Natural killer cell (primary cell): ENCODE results near the gene COL23A1. TPM values are rescaled to one million over a fixed set of nuclear protein-coding genes. Genes with fewer than 3 reads are reported as not detected.

Experiments
- ATAC-seq, 3 donors: fragments of 150-1000 bp in 2 of 3; fragments of 200-7000 bp in 1 of 3; cut with Tn5 transposase; 1 replicate in 1 of 3; 2 replicates in 2 of 3; pipeline ENCODE4 v1.10.0; 2021; ENCODE audit warnings: mild to moderate bottlenecking in 2 of 3, moderate library complexity in 2 of 3
- DNase-seq, 2 donors: peaks; one replicate each; pipeline versions ENCODE4 v3.0.0 to v3.0.0-alpha.2; 2013 to 2021; ENCODE audit warnings: mixed read lengths in 1 of 2
- H3K27ac ChIP-seq: one replicate; pipeline ENCODE4 v1.5.1; 2013; ENCODE audit warnings: mild to moderate bottlenecking, low read length
- H3K27me3 ChIP-seq: one replicate; pipeline ENCODE4 v1.6.1; 2013; ENCODE audit warnings: low read length; ENCODE audit not compliant: control insufficient read depth, insufficient read depth
- H3K36me3 ChIP-seq: one replicate; pipeline ENCODE4 v1.6.1; 2013; ENCODE audit warnings: low read length; ENCODE audit not compliant: control insufficient read depth, insufficient read depth
- H3K4me1 ChIP-seq: one replicate; pipeline ENCODE4 v1.6.1; 2013; ENCODE audit warnings: low read length; ENCODE audit not compliant: control insufficient read depth, insufficient read depth
- H3K4me3 ChIP-seq: one replicate; pipeline ENCODE4 v1.5.1; 2013; ENCODE audit warnings: low read length
- H3K9me3 ChIP-seq: one replicate; pipeline ENCODE4 v1.6.1; 2013; ENCODE audit warnings: low read length; ENCODE audit not compliant: control insufficient read depth, insufficient read depth
- H3K27ac Mint-ChIP-seq, 2 donors: one replicate each; pipeline ENCODE4 v1.8.0; 2022; ENCODE audit warnings: mild to moderate bottlenecking in 2 of 2, mixed read lengths in 2 of 2, moderate library complexity in 1 of 2
- H3K27me3 Mint-ChIP-seq, 2 donors: one replicate each; pipeline ENCODE4 v1.8.0; 2022; ENCODE audit warnings: low read depth in 2 of 2, mixed read lengths in 2 of 2
- H3K36me3 Mint-ChIP-seq: one replicate; pipeline ENCODE4 v1.8.0; 2022; ENCODE audit warnings: mixed read lengths
- H3K4me1 Mint-ChIP-seq, 2 donors: one replicate each; pipeline ENCODE4 v1.8.0; 2022; ENCODE audit warnings: mixed read lengths in 2 of 2
- H3K4me3 Mint-ChIP-seq: one replicate; pipeline ENCODE4 v1.8.0; 2022; ENCODE audit warnings: mild to moderate bottlenecking, moderate library complexity, mixed read lengths
- H3K9me3 Mint-ChIP-seq, 2 donors: one replicate each; pipeline ENCODE4 v1.8.0; 2022; ENCODE audit warnings: mixed read lengths in 2 of 2
- WGBS: methylation state at CpG from one replicate; pipeline ENCODE4 v1.1.7; 2013; ENCODE audit warnings: missing lambda C conversion rate; ENCODE audit not compliant: insufficient coverage; 5-methylcytosine and 5-hydroxymethylcytosine counted together
- intact Hi-C: fragments of 100-400 bp; cut with micrococcal nuclease; formaldehyde crosslinking; loops from one replicate; pipeline ENCODE4 v1.14.2; 2022
- total RNA-seq, 4 donors: library from RNA; stranded (reverse); fragments of 120-200 nt in 1 of 4; gene quantifications; one replicate each; pipeline versions ENCODE4 v1.2.3 to v1.2.4, GENCODE V29; 2013 to 2022
- TF ChIP-seq, protein P1 (sequence below): fragments of 200-600 bp; IDR thresholded peaks from one replicate; pipeline ENCODE4 v1.8.0; 2022; ENCODE audit warnings: antibody characterized with exemption

COL23A1 gene
- total RNA-seq, 3 donors from 2014 or later (not counting 1 experiment from before 2014, with no cell fraction given), result 0.15 TPM; not detected in 2

DNA sequence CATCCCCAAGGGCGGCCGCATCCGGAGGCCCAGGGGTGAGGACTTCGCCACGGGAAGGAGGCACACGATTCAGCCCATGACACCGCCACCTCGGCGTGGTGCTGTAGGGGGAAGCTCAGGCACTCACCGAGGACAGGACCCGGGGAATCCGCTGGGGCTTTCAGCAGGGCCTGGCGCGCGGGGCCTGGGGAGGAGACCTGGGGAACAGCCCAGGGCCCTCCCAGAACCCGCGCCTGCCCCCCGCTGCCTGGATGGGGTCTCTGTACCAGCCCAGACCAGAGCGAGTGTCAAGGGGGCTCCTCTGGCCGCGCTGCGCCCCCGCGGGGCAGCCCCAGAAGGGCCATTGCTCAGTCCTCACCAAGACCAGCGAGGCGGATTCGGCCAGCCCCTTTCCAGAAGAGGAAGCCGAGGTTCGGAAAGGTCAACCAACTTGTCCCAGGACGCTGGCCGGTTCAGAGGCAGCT is 12.8 kb downstream of the COL23A1 start:
- Histone ChIP-seq H3K4me3 (no peak overlapping the region), H3K36me3 (no peaks in the 10 kb centered on the region), H3K27me3 (peaks cover 6% of the 10 kb centered on the region), H3K4me1 (no peaks in the 10 kb centered on the region), H3K27ac (no peak overlapping the region), H3K9me3 (no peaks in the 10 kb centered on the region)
- DNase-seq (no peak), ATAC-seq (no peak)
- Mint-ChIP-seq H3K4me1 (no peaks in the 10 kb centered on the region), H3K27ac (no peak overlapping the region), H3K4me3 (no peak overlapping the region), H3K27me3 (peaks cover 33 to 51% of the 10 kb centered on the region in 2 donors), H3K36me3 (no peaks in the 10 kb centered on the region), H3K9me3 (no peaks in the 10 kb centered on the region)
- intact Hi-C loops, result no loop called here
- 25% methylated on average over 31 of the region's 31 CpGs for WGBS
- TF ChIP-seq, protein P1, sequence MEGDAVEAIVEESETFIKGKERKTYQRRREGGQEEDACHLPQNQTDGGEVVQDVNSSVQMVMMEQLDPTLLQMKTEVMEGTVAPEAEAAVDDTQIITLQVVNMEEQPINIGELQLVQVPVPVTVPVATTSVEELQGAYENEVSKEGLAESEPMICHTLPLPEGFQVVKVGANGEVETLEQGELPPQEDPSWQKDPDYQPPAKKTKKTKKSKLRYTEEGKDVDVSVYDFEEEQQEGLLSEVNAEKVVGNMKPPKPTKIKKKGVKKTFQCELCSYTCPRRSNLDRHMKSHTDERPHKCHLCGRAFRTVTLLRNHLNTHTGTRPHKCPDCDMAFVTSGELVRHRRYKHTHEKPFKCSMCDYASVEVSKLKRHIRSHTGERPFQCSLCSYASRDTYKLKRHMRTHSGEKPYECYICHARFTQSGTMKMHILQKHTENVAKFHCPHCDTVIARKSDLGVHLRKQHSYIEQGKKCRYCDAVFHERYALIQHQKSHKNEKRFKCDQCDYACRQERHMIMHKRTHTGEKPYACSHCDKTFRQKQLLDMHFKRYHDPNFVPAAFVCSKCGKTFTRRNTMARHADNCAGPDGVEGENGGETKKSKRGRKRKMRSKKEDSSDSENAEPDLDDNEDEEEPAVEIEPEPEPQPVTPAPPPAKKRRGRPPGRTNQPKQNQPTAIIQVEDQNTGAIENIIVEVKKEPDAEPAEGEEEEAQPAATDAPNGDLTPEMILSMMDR, result no peak

DNA sequence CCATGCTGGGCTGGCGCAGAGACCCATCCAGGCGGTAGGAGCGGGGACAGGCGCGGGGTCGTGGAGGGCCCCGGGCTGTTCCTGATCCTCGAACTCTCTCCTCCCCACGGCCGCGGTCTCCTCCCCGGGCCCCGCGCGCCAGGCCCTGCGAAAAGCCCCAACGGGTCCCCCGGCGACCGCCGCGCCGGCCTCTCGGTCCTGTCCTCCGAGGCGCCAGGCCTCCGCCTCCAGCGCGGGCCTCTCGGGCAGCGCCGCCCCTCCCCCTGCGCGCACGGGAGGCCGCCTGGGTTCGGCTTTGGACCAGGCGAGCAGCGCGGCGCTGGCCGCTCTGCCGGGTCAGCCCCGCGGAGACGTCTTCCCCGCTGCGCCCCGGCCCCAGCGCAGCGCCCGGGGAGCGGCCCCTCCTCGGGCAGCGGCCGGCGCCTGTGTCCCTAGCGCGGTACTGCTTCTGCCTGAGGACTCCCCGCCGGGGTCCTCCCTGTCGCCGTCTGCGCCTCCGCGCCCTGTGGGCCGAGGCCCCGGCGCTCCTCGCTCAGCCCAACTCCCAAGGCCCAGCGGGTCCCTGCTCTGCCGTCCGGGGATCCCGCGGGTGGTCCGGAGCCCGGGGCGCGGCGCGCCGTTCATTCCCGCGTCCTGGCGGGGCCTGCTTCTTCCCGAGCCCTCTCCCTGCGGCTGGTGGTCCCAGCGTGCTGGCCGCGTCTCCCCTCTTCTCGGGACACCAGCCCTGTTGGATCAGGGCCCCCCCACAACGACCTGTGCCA is 13.4 kb downstream of the COL23A1 start:
- ATAC-seq (no peak), DNase-seq (no peak)
- Mint-ChIP-seq H3K4me3 (no peak overlapping the region), H3K27me3 (peaks cover 35 to 51% of the 10 kb centered on the region in 2 donors), H3K27ac (no peak overlapping the region), H3K9me3 (peaks cover 0 to 3% of the 10 kb centered on the region in 2 donors), H3K36me3 (no peaks in the 10 kb centered on the region), H3K4me1 (no peaks in the 10 kb centered on the region)
- Histone ChIP-seq H3K9me3 (no peaks in the 10 kb centered on the region), H3K27me3 (peaks cover 6% of the 10 kb centered on the region), H3K36me3 (no peaks in the 10 kb centered on the region), H3K4me1 (no peaks in the 10 kb centered on the region), H3K4me3 (no peak overlapping the region), H3K27ac (no peak overlapping the region)
- WGBS, result 7% methylated on average over 92 of the region's 92 CpGs
- intact Hi-C loops, result no loop called here
- TF ChIP-seq, protein P1, result no peak

DNA sequence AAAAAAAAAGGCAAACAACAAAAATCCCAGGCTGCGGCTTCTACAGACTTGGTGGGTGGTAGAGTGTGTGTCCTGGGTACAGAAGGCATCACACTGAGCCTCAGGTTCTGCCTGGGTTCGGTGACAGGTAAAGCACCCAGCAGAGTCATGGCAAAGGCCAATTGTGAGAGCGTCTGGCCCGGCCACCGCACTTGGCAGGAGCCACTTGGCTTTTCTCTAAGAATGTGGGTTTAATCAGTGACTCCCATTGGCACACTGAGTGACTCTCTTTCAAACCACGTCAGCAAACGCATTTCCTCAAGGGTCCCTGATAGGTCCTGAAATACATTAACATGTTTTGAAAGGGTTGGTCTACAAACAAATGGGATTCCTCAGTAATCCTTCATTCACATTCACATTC is 17.0 kb downstream of the COL23A1 start:
- WGBS, result 96% methylated on average over 5 of the region's 7 CpGs
- H3K27ac Mint-ChIP-seq, result no peak overlapping the region
- H3K36me3 Mint-ChIP-seq, result no peaks in the 10 kb centered on the region
- H3K9me3 ChIP-seq, result no peaks in the 10 kb centered on the region
- no peak overlapping the region for H3K4me3 ChIP-seq
- DNase-seq (no peak), ATAC-seq (no peak)
- no peaks in the 10 kb centered on the region for H3K36me3 ChIP-seq
- H3K27me3 Mint-ChIP-seq, result peaks cover 38 to 54% of the 10 kb centered on the region in 2 donors
- peaks cover 0 to 3% of the 10 kb centered on the region in 2 donors for H3K9me3 Mint-ChIP-seq
- no peak overlapping the region for H3K27ac ChIP-seq
- intact Hi-C loops, result no loop called here
- H3K4me1 ChIP-seq, result no peaks in the 10 kb centered on the region
- no peak overlapping the region for H3K4me3 Mint-ChIP-seq
- TF ChIP-seq, protein P1, result no peak
- H3K4me1 Mint-ChIP-seq, result peaks cover 0 to 4% of the 10 kb centered on the region in 2 donors
- H3K27me3 ChIP-seq, result peaks cover 6% of the 10 kb centered on the region
